ENCODE data around the gene SLC25A26.

The SLC25A26 gene

GRCh38 chr3:66267906-66268305, 47.1 kb downstream of the SLC25A26 start:
- H3K27me3 ChIP-seq (ENCODE audit: control insufficient read depth, low read length): no peaks in the 10 kb centered on the region
- peaks cover 21% of the 10 kb centered on the region for H3K36me3 ChIP-seq (ENCODE audit: control insufficient read depth, low read length)
- H3K4me1 ChIP-seq (ENCODE audit: control insufficient read depth, low read length): peaks cover 37% of the 10 kb centered on the region
- H3K9me3 ChIP-seq (ENCODE audit: control insufficient read depth, insufficient read depth, low read length): no peaks in the 10 kb centered on the region
- H3K4me3 ChIP-seq (ENCODE audit: low read length): peak overlapping the region; percentile 29
- peak overlapping the region; percentile 51 for H3K4me2 ChIP-seq (ENCODE audit: low read length)
- H4K20me1 ChIP-seq (ENCODE audit: control insufficient read depth, insufficient read depth, low read depth, low read length): no peaks in the 10 kb centered on the region
- H3F3A ChIP-seq (ENCODE audit: control insufficient read depth, insufficient read depth): no peaks in the 10 kb centered on the region
- TF ChIP-seq CTCF (IDR thresholded peaks at IDR 0.05; ENCODE audit: low read depth, low read length, poor library complexity, severe bottlenecking) (no peak), EZH2phosphoT487 (IDR thresholded peaks at IDR 0.05; ENCODE audit: borderline replicate concordance, low read length) (no peak)
- peaks cover 3% of the 10 kb centered on the region for H3K79me2 ChIP-seq (ENCODE audit: control insufficient read depth, low read length)
- no peaks in the 10 kb centered on the region for H3K9me2 ChIP-seq (replicated peaks; ENCODE audit: control insufficient read depth, low read length)
- H3K27ac ChIP-seq (ENCODE audit: low read depth, low read length): peak overlapping the region; percentile 82

- 0 out of 2 replicates have a peak overlapping the region, but pooled peaks have one; percentile 5 for H3K4me2 ChIP-seq (ENCODE audit: low read length)
- 0 out of 2 replicates have a peak overlapping the region, but pooled peaks have one; percentile 29 for H3K4me3 ChIP-seq (ENCODE audit: low read length)
- TF ChIP-seq EZH2phosphoT487 (IDR thresholded peaks at IDR 0.05; ENCODE audit: borderline replicate concordance, low read length): no peak
- no peak for TF ChIP-seq CTCF (IDR thresholded peaks at IDR 0.05; ENCODE audit: low read depth, low read length, poor library complexity, severe bottlenecking)
- peaks cover 37% of the 10 kb centered on the region for H3K4me1 ChIP-seq (ENCODE audit: control insufficient read depth, low read length)
- no peaks in the 10 kb centered on the region for H3F3A ChIP-seq (ENCODE audit: control insufficient read depth, insufficient read depth)
- no peaks in the 10 kb centered on the region for H4K20me1 ChIP-seq (ENCODE audit: control insufficient read depth, insufficient read depth, low read depth, low read length)
- peaks cover 3% of the 10 kb centered on the region for H3K79me2 ChIP-seq (ENCODE audit: control insufficient read depth, low read length)
- no peak overlapping the region for H3K27ac ChIP-seq (ENCODE audit: low read depth, low read length)
- H3K9me2 ChIP-seq (replicated peaks; ENCODE audit: control insufficient read depth, low read length): no peaks in the 10 kb centered on the region
- H3K9me3 ChIP-seq (ENCODE audit: control insufficient read depth, insufficient read depth, low read length): no peaks in the 10 kb centered on the region
- H3K27me3 ChIP-seq (ENCODE audit: control insufficient read depth, low read length): no peaks in the 10 kb centered on the region
- peaks cover 21% of the 10 kb centered on the region for H3K36me3 ChIP-seq (ENCODE audit: control insufficient read depth, low read length)
Observed at GRCh38 chr3:66268864-66269263, 48.1 kb downstream of the SLC25A26 start.

GRCh38 chr3:66269411-66269810, 48.6 kb downstream of the SLC25A26 start:
- TF ChIP-seq CTCF (IDR thresholded peaks at IDR 0.05; ENCODE audit: low read depth, low read length, poor library complexity, severe bottlenecking): no peak
- TF ChIP-seq EZH2phosphoT487 (IDR thresholded peaks at IDR 0.05; ENCODE audit: borderline replicate concordance, low read length): no peak
- H3K27me3 ChIP-seq (ENCODE audit: control insufficient read depth, low read length): no peaks in the 10 kb centered on the region
- no peaks in the 10 kb centered on the region for H3K9me2 ChIP-seq (replicated peaks; ENCODE audit: control insufficient read depth, low read length)
- peaks cover 37% of the 10 kb centered on the region for H3K4me1 ChIP-seq (ENCODE audit: control insufficient read depth, low read length)
- H3K4me2 ChIP-seq (ENCODE audit: low read length): no peak overlapping the region
- peaks cover 20% of the 10 kb centered on the region for H3K36me3 ChIP-seq (ENCODE audit: control insufficient read depth, low read length)
- H3K4me3 ChIP-seq (ENCODE audit: low read length): no peak overlapping the region
- H3K27ac ChIP-seq (ENCODE audit: low read depth, low read length): no peak overlapping the region
- H3K79me2 ChIP-seq (ENCODE audit: control insufficient read depth, low read length): peaks cover 3% of the 10 kb centered on the region
- H3K9me3 ChIP-seq (ENCODE audit: control insufficient read depth, insufficient read depth, low read length): no peaks in the 10 kb centered on the region
- H3F3A ChIP-seq (ENCODE audit: control insufficient read depth, insufficient read depth): no peaks in the 10 kb centered on the region
- H4K20me1 ChIP-seq (ENCODE audit: control insufficient read depth, insufficient read depth, low read depth, low read length): no peaks in the 10 kb centered on the region
